ENCODE results near the gene SHISAL2A. TPM values are rescaled to one million over a fixed set of nuclear protein-coding genes. Genes with fewer than 3 reads are reported as not detected.

SHISAL2A gene
- total and polyA plus RNA-seq, 10 of the 15 experiments (the other 5 are each of a cell fraction or from before 2014, with no cell fraction given) = 0.18 to 0.67 (median 0.45) TPM

GRCh38 chr1:52635321-52636089 is 2.5 kb downstream of the SHISAL2A start (continued):
- TF ChIP-seq ZNF687 (IDR thresholded peaks at IDR 0.05) (peak; percentile 76), NR2F1 (conservative IDR thresholded peaks at IDR 0.05) (0 out of 2 replicates have a peak, but pooled peaks have one; percentile 19), RAD51 (IDR thresholded peaks at IDR 0.05) (peak; percentile 71), MXI1 (IDR thresholded peaks at IDR 0.05; ENCODE audit: low read depth, low read length) (no peak), BHLHE40 (IDR thresholded peaks at IDR 0.05; ENCODE audit: borderline replicate concordance in 1 of 2, low read depth in 2 of 2, low read length in 1 of 2) (peak in 1 of 2 experiments; percentile 19; a peak in 1 of 4 replicates), NFYA (IDR thresholded peaks at IDR 0.05; ENCODE audit: borderline replicate concordance, low read depth, low read length) (no peak), NKRF (conservative IDR thresholded peaks at IDR 0.05) (no peak), TAF1 (IDR thresholded peaks at IDR 0.05; ENCODE audit: borderline replicate concordance, low read depth, low read length) (no peak)
